T-helper 22 cell (primary cell): ENCODE results near the gene CFAP69.
"Not testable (repeated sequence)": the region's sequence is repeated elsewhere in the genome, so short reads cannot be mapped to it uniquely, and the experiment has no call there.

Source experiments
- DNase-seq: peaks from one replicate; pipeline ENCODE4 v3.0.0-alpha.2; 2020; ENCODE audit warnings: low read depth

The CFAP69 gene

GRCh38 chr7:90270431-90271178 lies 25.6 kb downstream of the CFAP69 start:
- DNase-seq: no peak

- DNase-seq: no peak
Measured at GRCh38 chr7:90271753-90272152, 26.8 kb downstream of the CFAP69 start.

GRCh38 chr7:90272242-90272641 lies 27.3 kb downstream of the CFAP69 start:
- DNase-seq: no peak

- no peak for DNase-seq
Measured at GRCh38 chr7:90274161-90274560, 29.2 kb downstream of the CFAP69 start.

- DNase-seq: no peak
Measured at GRCh38 chr7:90276033-90276728, 31.2 kb downstream of the CFAP69 start.

GRCh38 chr7:90288154-90288553 lies 43.2 kb downstream of the CFAP69 start:
- DNase-seq: no peak

GRCh38 chr7:90290244-90291113 lies 45.5 kb downstream of the CFAP69 start:
- no peak for DNase-seq

GRCh38 chr7:90298145-90299038 lies 53.4 kb downstream of the CFAP69 start:
- DNase-seq: no peak

- DNase-seq: no peak
Measured at GRCh38 chr7:90303241-90303640, 58.3 kb downstream of the CFAP69 start.

- DNase-seq: no peak
Measured at GRCh38 chr7:90309872-90310271, 64.9 kb downstream of the CFAP69 start.

GRCh38 chr7:90311175-90311574 lies 66.2 kb downstream of the CFAP69 start:
- no peak for DNase-seq

- DNase-seq: no peak
Measured at GRCh38 chr7:90312745-90313144, 67.8 kb downstream of the CFAP69 start.

- DNase-seq: no peak
Measured at GRCh38 chr7:90313907-90314306, 68.9 kb downstream of the CFAP69 start.

- no peak for DNase-seq
Measured at GRCh38 chr7:90320014-90320413, 75.0 kb downstream of the CFAP69 start.

GRCh38 chr7:90320418-90320800 lies 75.4 kb downstream of the CFAP69 start:
- DNase-seq: no peak

GRCh38 chr7:90320801-90321494 lies 76.0 kb downstream of the CFAP69 start, which contains the start of gene FAM237B:
Gene FAM237B, minus strand, starts transcription at chr7:90321304. Its CDS starts 1,556 bp downstream, at chr7:90319748.
- no peak for DNase-seq

GRCh38 chr7:90322837-90323236 lies 77.9 kb downstream of the CFAP69 start:
- no peak for DNase-seq

GRCh38 chr7:90326500-90326899 lies 81.5 kb downstream of the CFAP69 start:
- DNase-seq: no peak

GRCh38 chr7:90334193-90334843 lies 89.3 kb downstream of the CFAP69 start:
- DNase-seq: no peak

GRCh38 chr7:90334926-90335325 lies 90.0 kb downstream of the CFAP69 start:
- DNase-seq: not testable (repeated sequence)
